Measurements from ENCODE around the gene DGKD.
"Not testable (repeated sequence)": the region's sequence is repeated elsewhere in the genome, so short reads cannot be mapped to it uniquely, and the experiment has no call there.

DGKD gene

GRCh38 chr2:233362742-233363141, 8.4 kb downstream of the DGKD start:
- DNase-seq (ENCODE audit: low read depth), result no peak

DNA sequence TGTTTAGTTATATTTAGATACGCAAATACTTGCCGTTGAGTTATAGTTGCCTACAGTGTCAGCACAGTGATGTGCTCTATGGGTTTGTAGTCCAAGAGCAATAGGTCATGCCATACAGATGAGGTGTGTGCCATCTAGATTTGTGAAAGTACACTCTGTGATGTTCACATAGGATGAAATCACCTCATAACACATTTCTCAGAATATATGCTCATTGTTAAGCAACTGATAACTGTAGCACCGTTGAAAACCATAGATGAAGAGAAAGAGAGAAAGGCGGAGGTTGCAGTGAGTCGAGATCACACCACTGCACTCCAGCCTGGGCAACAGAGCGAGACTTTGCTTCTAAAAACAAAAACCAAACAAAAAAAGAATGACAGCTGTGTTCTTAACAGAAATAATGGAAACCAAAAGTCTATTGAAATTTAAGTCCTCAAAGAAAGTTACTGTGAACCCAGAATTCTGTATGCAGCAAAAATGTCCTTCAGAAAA, 9.5 kb downstream of the DGKD start:
- DNase-seq (ENCODE audit: low read depth), result no peak

- DNase-seq (ENCODE audit: low read depth), result no peak
These were observed 11.7 kb downstream of the DGKD start for GRCh38 chr2:233365861-233366520.

DNA sequence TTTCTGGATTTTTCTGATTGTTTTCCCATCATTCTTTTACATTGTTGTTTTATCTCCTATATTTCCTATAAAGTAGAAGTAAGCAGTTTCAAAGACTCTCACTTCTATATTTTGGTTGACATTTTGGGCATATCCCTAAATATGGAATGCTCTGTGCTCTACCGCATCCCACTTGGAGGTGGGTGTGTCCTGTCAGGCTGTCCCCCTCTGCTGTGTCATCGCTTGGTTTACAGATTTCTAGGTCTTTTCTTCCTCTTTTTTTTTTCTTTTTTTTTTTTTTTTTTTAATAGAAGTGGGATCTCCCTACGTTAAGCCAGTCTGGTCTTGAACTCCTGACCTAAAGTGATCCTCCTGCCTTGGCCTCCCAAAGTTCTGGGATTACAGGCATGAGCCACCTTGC, 13.3 kb downstream of the DGKD start:
- DNase-seq (ENCODE audit: low read depth), result no peak

DNA sequence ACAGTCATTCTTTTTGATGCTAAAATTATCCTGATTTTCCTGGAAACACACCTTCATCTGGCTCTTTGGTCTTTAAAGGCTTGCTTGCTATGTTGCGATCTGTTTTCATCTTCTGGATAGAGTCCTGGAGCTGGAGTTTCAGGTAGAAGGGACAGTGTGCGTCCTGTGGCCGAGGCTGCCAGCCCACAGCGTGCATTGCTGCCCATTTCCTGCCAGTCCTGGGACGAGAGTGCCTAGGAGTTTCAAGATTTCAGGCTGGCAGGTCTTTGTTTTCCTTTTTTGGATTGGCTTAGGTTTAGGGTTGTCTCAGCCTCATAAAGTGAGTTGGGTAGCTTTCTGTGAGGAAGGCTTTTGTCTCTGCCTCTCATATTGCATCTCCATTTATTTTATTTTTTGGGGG, 14.5 kb downstream of the DGKD start:
- DNase-seq (ENCODE audit: low read depth), result no peak

DNA sequence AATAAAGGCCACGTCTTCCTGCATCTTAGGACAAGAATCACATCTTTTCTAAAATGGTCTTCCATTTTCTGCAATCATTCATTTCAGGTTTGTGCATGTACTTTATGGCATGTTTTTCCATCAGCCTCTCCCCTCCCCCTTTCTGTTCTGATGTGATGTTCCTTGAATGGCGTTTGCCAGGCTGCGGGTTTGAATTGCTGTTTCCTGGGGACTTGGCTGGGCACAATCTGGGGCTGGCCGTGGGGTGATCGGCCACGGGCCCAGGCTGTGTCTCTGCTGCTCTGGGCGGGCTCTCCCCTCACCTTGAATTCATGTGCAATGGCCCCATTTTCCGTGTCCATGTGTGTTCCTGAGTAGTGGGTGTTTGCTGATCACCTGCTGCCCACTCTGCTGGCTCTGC, 15.2 kb downstream of the DGKD start:
- DNase-seq (ENCODE audit: low read depth), result no peak

DNA sequence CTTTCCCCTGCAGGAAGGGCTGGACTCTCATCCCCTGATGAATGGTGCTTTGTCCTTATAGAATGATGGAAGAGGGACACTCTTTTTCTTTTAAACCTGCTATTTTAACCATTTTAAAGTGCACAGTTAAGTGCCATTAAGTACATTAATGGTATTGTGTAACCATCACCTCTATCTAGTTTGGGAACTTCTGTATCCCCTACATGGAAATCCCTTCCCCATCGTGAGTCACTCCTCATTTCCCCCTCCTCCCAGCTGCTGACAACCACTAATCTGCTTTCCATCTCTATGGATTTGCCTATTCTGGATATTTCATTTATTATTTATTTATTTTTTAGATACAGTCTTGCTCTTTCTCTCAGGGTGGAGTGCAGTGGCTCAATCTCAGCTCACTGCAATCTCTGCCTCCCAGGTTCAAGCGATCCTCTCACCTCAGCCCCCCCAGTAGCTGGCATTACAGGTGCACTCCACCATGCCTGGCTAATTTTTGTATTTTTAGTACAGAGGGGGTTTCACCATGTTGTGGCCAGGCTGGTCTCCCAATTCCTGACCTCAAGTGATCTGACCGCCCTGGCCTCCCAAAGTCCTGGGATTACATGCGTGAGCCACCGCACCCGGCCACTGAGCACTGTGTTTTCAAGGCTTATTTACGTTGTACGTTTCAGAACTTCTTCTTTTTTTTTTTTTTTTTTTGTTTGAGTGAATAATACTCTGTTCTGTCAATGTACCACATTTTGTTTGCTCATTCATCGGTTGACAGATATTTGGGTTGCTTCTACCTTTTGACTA, 15.8 kb downstream of the DGKD start:
- DNase-seq (ENCODE audit: low read depth), result no peak

- no peak for DNase-seq (ENCODE audit: low read depth)
These were observed 17.3 kb downstream of the DGKD start for GRCh38 chr2:233371641-233372040.

DNA sequence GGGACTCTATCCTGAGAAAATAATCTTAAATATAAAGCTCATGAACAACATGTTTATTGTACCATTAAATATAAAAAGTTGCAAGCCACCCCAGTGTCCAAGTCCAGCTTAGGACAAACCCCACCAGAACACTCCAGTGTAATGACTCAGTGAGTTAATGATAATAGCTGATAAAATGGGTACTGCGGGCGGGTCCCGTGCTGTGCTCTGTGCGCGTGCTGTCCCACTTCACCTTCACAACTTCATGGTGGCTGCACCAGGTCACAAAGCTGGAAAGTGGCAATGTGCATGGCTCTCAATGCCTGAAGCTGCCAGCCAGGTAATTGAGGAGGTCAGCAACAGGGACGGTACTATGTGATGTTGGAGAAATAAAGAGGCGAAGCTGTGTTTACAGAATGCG, 18.6 kb downstream of the DGKD start:
- no peak for DNase-seq (ENCODE audit: low read depth)

DNA sequence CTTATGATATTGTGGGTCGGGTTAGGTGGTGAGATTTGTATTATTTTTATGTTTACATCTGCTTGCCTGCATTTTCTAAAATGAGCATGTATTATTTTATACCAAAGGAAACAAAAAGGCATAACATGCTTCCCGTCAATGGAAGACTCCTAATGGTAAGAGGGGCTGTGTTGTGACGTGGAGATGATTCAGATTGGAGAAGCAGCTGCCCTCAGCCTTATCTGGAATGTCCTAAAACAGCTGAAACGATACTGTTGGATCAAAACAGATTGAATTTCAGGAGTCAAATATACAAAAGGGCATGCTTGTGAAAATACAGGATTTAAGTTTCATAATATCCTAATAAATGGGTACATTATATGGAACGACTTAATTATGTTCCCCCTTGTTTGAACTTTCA, 19.0 kb downstream of the DGKD start:
- no peak for DNase-seq (ENCODE audit: low read depth)

DNA sequence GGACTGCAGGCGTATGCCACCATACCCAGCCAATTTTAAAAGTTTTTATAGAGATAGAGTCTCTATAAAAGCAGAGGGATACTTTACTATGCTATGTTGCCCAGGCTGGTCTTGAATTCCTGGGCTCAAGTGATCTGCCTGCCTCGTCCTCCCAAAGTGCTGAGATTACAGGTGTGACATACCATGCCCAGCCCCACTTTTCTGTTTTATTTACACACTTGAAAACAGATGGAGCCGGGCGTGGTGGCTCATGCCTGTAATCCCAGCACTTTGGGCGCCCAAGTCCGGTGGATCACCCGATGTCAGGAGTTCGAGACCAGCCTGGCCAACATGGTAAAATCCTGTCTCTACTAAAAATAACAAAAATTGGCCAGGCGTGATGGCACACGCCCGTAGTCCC, 20.5 kb downstream of the DGKD start:
- DNase-seq (ENCODE audit: low read depth), result not testable (repeated sequence)

DNA sequence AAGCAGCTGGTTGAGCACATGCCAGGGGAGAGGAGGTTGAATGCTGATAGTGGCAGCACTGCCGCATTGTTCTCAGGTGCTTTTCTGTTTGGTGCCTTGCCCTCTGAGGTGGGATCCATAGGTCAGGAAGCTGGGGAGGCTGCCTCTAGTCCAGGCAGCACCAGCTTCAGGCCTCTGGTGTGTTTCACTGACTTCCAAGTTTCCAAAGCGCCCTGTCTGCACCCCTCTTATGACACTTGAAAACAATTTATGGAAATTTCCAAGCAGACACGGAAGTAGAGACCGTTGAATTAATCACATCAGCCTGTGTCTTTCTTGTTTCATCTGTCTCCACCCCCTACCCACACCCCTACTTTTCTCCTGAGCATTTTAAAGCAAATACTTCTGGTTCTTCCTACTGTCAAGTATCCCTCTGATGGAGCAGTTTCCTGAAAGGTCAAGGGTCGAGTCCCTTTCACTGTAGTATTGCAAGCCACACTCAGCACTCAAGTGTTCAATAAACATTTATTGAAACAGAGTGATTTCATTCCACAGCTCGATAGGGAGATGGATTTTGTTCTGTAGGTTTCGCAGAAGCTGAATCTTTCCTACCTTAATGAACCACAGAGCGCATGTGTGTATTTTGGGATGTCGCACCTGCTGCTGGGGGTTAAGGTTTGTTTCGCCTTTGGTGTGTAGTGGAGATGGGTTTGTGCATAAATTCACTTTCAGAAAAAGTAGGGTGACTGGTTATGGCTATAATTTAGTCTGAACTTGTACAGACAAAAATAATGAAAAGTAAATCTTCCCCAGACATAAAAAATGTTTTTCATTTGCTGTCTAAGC, 21.4 kb downstream of the DGKD start:
- DNase-seq (ENCODE audit: low read depth), result no peak

DNA sequence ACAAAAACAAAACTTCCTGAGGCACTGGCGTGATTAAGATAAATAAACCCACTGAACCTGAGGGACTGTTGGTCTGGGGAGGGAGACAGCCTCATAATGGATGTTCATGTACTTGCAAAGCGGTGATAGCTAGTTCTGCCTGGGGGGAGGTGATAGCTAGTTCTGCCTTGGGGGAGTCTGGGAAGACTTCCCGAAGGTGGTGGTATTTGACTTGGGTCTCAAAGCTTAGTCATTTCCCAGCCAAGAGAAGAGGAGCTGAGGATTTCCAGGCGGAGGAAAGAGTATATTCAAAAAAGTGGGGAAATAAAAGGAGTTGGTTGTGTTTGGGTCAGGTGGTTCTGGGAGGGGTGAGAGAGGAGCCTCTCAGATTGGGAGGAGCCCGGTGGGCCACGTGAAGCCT, 24.7 kb downstream of the DGKD start:
- DNase-seq (ENCODE audit: low read depth), result no peak

DNA sequence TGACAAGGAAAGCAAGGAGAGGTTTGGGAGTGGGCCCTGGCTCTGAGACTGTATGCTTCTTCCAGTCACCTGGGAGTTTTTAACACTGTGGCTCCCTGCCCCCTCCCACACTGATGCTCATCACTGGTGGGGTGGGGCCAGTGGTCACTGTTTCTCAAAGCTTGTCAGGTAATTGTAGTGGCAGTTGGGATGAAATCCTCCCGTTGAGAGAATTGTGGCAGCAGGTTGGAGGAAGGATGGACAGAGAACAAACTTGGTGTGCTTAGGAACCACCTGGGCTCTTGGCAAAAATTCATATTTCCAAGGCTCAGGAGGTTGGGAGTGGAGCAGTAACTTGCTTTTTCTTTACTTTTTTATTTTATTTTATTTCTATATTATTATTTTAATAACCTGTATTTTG, 25.1 kb downstream of the DGKD start:
- DNase-seq (ENCODE audit: low read depth), result no peak

DNA sequence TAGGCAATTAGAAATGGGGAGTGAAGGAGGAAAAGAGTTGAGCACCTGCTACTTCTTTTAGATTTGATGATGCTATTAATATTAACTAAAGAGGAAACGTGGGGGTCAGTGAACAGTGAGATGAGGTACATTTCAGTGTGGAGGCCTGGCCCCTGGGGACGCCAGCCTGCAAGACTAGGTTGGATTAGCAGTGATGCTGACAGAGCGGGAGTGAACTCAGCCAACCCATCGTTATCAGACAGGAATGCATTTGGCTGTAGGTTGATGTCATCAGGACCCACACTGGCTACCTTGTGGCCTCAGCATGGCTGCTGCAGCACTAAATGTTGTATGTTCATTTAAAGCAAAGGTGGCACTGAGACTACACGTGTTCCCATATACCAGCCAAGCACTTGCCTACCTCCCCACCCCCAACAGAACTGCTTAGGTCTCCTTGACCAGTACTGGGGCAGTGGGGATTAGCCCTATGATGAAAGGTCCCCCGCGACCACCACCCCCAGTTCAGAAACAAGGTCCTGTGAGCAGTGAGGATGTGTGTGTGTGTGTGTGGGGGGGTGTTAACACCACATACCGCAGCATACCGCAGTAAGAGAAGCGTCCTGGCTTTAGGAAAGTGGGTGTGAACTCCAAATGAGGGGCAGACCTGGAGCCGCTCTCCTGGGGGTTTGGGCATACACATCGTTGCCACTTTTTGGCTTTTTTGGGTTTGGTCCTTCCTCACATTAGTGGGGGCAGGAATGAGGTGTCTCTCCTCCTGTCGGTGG, 26.0 kb downstream of the DGKD start:
- DNase-seq (ENCODE audit: low read depth), result no peak

GRCh38 chr2:233380995-233381637, 26.8 kb downstream of the DGKD start:
- no peak for DNase-seq (ENCODE audit: low read depth)

DNA sequence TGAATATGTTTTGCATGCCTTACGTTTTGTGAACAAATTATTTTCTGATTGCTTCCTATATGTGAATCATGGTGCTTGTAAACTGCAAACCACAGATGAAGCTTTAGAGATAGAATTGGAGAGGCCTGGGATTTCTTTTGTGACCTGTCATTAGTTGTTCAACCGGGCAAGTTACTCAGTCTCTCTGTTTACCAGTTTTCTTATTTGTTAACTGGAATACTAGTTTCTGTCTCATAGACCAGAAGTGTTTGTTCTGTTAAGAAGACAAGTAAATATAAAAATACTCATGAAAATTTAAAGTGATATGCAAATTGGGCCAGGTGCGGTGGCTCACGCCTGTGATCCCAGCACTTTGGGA, 27.3 kb downstream of the DGKD start:
- no peak for DNase-seq (ENCODE audit: low read depth)

GRCh38 chr2:233384015-233384414, 29.7 kb downstream of the DGKD start:
- DNase-seq (ENCODE audit: low read depth), result no peak

DNA sequence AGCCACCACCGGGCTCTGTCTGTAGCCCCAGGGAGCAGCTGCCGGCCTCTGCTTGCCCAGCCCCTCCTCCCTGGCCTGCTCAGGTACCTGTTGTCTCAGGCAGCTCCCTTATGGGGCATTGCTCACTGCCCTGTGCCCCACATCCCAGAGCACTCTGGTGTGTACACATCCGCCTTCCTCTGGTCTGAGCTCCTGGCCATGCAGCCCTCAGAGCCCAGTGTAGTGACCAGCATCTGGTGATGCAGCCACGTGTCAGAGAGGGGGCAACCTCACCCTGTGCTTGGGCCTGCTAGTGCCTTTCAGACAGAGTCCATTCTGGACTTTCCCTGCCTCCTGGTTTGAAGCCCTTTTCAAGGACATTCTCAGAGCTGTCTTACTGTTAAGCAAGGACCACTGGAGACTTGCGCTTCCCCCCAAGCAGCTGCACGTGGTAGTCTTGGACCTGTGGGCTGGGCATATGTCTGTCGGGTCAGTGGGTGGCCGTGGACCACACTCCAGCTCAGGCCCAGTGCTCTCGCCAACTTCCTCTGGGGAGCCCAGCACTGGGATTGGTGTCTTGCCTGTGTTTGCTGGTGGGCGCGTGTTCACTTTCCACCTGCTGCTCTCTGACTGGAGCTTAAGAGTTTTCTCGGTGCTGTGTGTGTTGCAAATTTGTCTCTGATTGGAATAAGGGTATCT, 30.7 kb downstream of the DGKD start:
- DNase-seq (ENCODE audit: low read depth), result no peak

DNA sequence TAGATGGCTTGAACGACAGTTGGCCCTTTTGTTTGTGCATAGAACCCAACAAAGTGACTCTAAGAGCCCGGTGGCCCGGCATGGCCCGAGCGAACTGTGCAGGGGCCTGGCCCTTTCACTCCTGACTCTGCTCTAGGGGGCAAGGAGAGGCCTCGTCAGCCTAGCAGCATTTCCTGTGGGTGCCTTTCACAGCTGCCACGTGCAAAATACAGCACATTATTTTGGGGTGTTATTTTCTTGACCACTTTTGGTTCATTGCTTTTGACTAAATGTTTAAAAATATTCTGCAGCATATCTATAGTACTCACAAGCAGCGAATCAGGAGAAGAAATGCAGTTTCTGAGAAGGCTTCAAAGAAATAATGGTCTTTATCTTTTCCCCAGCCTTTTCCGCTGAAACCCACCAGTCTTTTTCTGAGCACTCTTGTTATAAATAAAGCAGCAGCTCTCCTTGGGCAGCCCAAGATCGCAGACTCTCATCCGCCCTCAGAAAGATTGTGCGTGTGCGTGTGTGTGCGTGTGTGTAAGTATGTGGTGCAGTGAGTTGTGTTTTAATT, 31.3 kb downstream of the DGKD start:
- no peak for DNase-seq (ENCODE audit: low read depth)
